Activated T-cell treated with anti-CD3 and anti-CD28 coated beads, Interleukin-2, amount 50 U/mL, for 72 hours (primary cell): ENCODE measurements around the gene PTPDC1. TPM values are rescaled to one million over a fixed set of nuclear protein-coding genes. Genes with fewer than 3 reads are reported as not detected.
A peak's percentile ranks its signal among the peaks of the same experiment; 100 is the strongest.

Source experiments
- ATAC-seq, 2 donors: fragments of 150-1000 bp; cut with Tn5 transposase; replicated peaks in 1 of 2; 2 replicates each; pipeline ENCODE4 v1.10.0; 2021; ENCODE audit warnings: moderate library complexity in 2 of 2, mild to moderate bottlenecking in 1 of 2
- DNase-seq, 2 donors: peaks; one replicate each; pipeline ENCODE4 v3.0.0; 2021 to 2022; ENCODE audit warnings: mixed read lengths in 1 of 2
- H3K27ac Mint-ChIP-seq: one replicate; pipeline ENCODE4 v1.8.0; 2022; ENCODE audit warnings: mild to moderate bottlenecking, moderate library complexity, mixed read lengths
- H3K27me3 Mint-ChIP-seq: one replicate; pipeline ENCODE4 v1.8.0; 2022; ENCODE audit warnings: low read depth, mixed read lengths
- H3K36me3 Mint-ChIP-seq, 2 donors: one replicate each; pipeline ENCODE4 v1.8.0; 2022; ENCODE audit warnings: mixed read lengths in 2 of 2, mild to moderate bottlenecking in 1 of 2; ENCODE audit not compliant: insufficient read depth in 2 of 2
- H3K4me1 Mint-ChIP-seq: one replicate; pipeline ENCODE4 v1.8.0; 2022; ENCODE audit warnings: low read depth, mixed read lengths
- H3K4me3 Mint-ChIP-seq, 2 donors: one replicate each; pipeline ENCODE4 v1.8.0; 2022; ENCODE audit warnings: mild to moderate bottlenecking in 2 of 2, mixed read lengths in 2 of 2, moderate library complexity in 2 of 2
- H3K9me3 Mint-ChIP-seq, 2 donors: one replicate each; pipeline ENCODE4 v1.8.0; 2022; ENCODE audit warnings: mixed read lengths in 2 of 2
- total RNA-seq, 2 donors: library from RNA; stranded (reverse); gene quantifications; one replicate each; pipeline ENCODE4 v1.2.3, GENCODE V29; 2022

The PTPDC1 gene
- total RNA-seq, 2 donors from 2014 or later: 9.2 to 10.0 TPM

DNA sequence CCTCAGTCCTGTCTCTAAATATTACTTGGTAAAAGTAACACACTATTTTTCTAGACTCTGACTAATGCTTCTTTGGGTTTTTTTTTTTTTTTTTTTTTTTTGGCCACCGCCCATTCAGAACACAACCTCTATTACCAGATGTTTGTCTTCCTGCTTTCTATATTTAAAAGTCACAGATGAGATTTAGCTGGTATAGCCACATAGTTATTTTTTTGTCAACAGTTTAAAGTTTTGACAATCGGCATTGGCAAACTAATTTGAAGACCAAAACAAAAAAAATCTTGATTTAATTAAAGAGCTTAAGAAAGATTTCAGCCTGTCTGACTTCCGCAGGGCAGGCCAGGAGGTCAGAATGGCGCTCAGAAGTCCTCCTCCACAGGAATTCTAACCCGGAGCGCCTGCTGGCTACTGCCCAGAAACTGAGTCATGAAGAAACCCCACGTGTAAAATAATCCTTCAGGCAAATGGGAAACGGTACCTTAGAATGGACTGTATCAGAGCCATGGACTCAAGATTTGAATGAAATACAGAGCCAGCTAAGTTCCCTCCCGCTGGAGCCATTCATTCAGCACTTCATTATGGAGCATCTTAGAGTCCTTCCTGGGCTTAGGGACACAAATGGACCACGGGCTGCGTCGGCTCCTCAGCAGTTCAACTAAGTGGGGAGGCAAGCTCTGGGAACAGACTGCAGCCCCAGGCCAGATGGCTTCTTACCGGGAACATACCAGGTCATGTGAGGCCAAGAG, 55.6 kb downstream of the PTPDC1 start:
- Mint-ChIP-seq H3K27me3 (no peaks in the 10 kb centered on the region), H3K4me1 (no peaks in the 10 kb centered on the region), H3K4me3 (no peak overlapping the region), H3K36me3 (no peaks in the 10 kb centered on the region), H3K9me3 (no peaks in the 10 kb centered on the region), H3K27ac (no peak overlapping the region)
- DNase-seq (no peak), ATAC-seq (no peak)

DNA sequence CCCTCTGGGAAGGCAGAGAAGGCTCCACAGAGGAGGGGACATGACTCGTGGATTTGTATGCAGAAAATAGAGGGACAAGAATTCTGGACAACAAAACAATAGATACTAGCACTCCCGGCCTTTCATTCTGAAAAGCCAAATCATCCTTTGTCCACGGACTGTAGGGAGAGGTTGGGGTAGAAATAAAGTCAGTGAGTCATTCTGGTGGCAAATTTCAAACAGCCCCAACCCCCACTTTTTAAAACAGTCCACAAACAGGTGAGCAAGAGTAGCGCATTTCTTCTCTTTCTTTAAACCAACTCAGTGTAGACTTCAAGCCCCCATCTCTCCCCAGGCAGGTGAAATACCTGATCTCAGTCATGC, 56.1 kb downstream of the PTPDC1 start:
- no peaks in the 10 kb centered on the region for H3K27me3 Mint-ChIP-seq
- ATAC-seq (no peak), DNase-seq (no peak)
- no peak overlapping the region for H3K27ac Mint-ChIP-seq
- H3K4me3 Mint-ChIP-seq: no peak overlapping the region
- H3K4me1 Mint-ChIP-seq: no peaks in the 10 kb centered on the region
- no peaks in the 10 kb centered on the region for H3K36me3 Mint-ChIP-seq
- H3K9me3 Mint-ChIP-seq: no peaks in the 10 kb centered on the region

DNA sequence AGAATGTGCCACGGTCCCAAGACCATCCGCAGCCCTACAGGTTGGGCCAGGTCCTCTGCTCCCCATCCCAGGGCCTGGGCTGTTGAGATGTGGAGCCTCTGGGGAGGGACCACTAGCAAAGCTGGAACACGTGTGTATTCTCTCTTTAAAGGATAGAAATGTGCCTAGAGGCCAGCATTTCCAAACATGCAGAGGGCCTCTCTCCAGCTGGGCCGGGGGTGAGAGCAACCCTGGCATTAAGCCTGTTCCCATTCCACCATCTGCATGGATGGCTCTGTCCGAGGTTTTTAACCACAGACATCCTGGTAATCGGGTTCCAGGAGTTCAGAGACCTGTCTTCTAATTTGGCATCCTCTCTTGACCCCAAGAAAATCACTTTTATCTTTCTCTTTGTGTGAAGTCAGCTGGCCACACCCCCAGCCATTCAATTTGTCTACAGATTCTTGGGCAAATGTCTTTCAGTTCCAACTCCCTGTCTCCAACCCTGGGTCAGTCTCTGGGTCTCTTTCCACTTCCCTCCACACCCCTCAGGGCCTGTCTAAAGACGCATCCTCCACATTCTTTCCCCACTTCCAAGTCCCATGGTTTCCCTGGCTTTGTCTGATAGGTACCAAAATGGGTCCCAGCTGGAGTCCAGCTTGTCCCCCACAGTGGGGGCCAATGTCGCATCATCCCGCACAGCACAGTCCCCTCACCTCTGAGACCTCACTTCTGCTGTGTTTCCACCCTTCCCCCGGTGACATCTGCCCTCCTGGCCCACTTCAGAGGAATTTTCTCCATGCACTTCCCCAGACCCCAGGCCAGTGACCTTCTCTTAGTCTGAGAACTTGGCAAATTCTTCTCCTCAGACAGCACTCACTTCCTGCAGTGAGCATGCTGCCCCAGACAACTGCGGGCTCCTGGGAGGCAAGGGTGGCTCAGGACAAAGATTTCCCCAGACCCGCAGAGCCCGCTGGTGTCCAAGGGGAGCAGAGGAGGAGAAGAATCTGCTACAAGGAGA, 56.8 kb downstream of the PTPDC1 start:
- no peak overlapping the region for H3K27ac Mint-ChIP-seq

DNA sequence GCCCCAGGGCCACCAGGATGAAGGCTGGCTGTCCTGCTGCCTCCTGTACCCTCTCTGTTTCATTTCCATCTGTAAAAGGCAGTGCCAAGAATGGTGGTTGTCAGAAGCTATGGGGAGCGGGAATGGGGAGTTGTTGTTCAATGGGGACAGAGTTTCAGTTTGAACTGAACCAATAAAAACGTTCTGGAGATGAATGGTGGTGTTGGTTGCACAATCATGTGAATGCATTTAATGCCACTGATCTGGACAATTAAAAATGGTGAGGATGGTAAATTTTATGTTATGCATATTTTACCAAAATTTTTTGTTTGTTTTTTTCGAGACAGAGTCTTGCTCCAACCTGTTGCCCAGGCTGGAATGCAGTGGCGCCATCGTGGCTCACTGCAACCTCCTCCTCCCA, 58.1 kb downstream of the PTPDC1 start:
- ATAC-seq: no peak
- Mint-ChIP-seq H3K27me3 (no peaks in the 10 kb centered on the region), H3K4me3 (no peak overlapping the region), H3K27ac (no peak overlapping the region), H3K9me3 (no peaks in the 10 kb centered on the region), H3K36me3 (no peaks in the 10 kb centered on the region), H3K4me1 (no peaks in the 10 kb centered on the region)
- no peak for DNase-seq

More for the DNA sequence above, 56.8 kb downstream of the PTPDC1 start:
- DNase-seq (no peak), ATAC-seq (no peak)
- no peak overlapping the region for H3K4me3 Mint-ChIP-seq
- no peaks in the 10 kb centered on the region for H3K36me3 Mint-ChIP-seq
- H3K4me1 Mint-ChIP-seq: no peaks in the 10 kb centered on the region
- no peaks in the 10 kb centered on the region for H3K27me3 Mint-ChIP-seq
- no peaks in the 10 kb centered on the region for H3K9me3 Mint-ChIP-seq

DNA sequence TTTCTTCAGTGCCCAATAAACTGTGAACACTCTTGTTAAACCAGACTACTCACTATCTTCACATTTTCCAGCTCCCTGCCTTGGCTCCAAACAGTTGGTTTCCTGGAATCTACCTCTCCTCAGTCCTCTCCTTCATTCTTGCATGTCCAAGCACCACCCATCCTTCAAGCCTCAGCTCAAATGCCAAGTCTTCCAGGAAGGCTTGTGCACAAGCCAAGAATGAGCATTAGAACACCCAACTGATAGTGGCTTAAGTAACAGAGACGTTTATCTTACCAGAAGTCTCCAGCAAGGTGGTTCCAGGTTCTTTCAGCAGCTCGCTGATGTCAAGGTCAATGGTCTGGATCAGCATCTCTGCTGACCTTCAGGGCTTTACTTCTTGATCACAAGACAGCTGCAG, 60.1 kb downstream of the PTPDC1 start:
- Mint-ChIP-seq H3K4me1 (no peaks in the 10 kb centered on the region), H3K27ac (no peak overlapping the region), H3K9me3 (no peaks in the 10 kb centered on the region), H3K4me3 (no peak overlapping the region), H3K27me3 (no peaks in the 10 kb centered on the region), H3K36me3 (no peaks in the 10 kb centered on the region)
- ATAC-seq (no peak), DNase-seq (no peak)

DNA sequence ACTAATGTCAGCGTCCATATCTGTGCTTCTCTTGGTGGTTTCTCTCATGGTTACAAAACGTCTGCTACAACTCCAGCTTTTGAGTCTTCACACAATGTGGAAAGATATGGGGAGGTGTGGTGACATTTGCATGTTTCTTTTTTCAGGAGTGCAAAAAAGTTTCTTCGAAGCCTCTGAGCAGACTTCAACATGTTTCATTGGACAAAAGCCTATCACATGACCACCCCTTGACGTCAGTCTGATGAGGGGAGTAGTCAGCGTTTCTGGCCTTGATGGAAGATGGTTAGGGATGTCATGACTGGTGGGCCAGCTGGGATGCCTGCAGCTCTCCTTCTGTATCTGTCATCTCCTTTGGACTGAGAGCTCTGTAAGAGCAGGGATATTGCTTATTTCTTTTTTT, 61.4 kb downstream of the PTPDC1 start:
- ATAC-seq (no peak), DNase-seq (no peak)
- H3K9me3 Mint-ChIP-seq: no peaks in the 10 kb centered on the region
- no peak overlapping the region for H3K27ac Mint-ChIP-seq
- H3K36me3 Mint-ChIP-seq: no peaks in the 10 kb centered on the region
- H3K4me3 Mint-ChIP-seq: no peak overlapping the region
- no peaks in the 10 kb centered on the region for H3K27me3 Mint-ChIP-seq
- H3K4me1 Mint-ChIP-seq: no peaks in the 10 kb centered on the region

DNA sequence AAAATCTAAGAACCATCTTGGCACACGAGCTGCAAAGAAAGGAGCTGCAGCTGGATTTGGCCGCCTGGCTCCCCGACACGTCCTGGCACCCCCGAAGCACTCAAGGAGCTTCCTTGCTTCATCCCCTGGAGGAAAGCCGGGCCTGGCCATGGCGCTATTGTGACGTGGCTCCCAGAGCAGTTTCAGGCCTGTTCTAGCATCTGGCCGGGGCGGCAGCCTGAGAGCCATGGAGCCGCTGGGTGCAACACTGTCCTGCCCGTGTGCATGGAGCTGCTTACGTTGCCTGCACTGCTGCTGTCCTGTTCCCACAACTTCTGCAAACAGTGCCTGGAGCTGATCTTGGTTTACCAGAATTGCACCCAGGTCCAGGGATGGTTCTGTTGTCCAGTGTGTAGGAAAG, 63.5 kb downstream of the PTPDC1 start:
- no peak overlapping the region for H3K27ac Mint-ChIP-seq
- no peaks in the 10 kb centered on the region for H3K4me1 Mint-ChIP-seq
- no peaks in the 10 kb centered on the region for H3K9me3 Mint-ChIP-seq
- ATAC-seq (no peak), DNase-seq (no peak)
- no peak overlapping the region for H3K4me3 Mint-ChIP-seq
- H3K27me3 Mint-ChIP-seq: no peaks in the 10 kb centered on the region
- no peaks in the 10 kb centered on the region for H3K36me3 Mint-ChIP-seq

DNA sequence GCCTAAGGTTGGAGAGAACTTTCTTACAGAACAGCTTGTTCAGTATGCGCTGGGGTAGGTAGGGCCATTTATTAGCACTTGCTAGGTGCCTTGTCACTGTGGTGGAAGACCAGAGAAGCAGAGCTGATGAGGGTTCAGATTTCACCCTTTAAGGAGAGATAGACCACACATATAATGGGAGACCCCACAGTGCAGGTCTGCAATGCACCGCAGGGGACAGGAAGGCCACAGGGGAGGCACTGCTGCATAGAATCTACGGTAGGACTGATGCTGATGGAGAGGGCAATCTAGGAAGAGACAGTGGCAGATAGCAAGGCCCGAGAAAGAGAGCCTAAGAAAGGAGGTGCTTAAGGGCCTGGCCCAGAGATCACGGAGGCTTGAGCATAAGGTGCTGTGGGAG, 64.2 kb downstream of the PTPDC1 start:
- no peak for DNase-seq
- Mint-ChIP-seq H3K4me1 (peaks cover 2% of the 10 kb centered on the region), H3K27me3 (no peaks in the 10 kb centered on the region), H3K4me3 (no peak overlapping the region), H3K27ac (no peak overlapping the region), H3K9me3 (no peaks in the 10 kb centered on the region), H3K36me3 (no peaks in the 10 kb centered on the region)
- ATAC-seq: no peak

DNA sequence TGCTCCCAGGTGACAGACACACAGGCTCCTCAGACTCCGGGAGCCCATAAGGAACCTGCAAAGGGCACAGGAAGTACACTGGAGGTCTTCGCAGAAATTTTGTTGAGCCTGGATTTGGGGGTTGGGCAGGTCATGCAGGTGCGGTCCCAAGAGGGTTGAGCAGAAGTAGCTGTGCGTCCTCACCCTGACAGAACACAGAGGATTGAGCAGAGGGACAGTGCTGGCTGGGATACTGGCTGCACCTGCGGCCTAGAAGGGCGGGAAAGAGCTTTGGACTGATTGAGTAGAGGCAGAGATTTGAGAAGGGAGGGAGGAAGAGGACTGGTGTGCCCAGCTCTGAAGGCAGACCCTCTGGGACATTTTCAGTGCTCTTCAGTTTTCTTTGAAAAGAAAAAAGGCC, 65.4 kb downstream of the PTPDC1 start:
- peaks cover 15% of the 10 kb centered on the region for H3K4me1 Mint-ChIP-seq
- no peak for ATAC-seq
- peaks cover 0 to 4% of the 10 kb centered on the region in 2 donors for H3K36me3 Mint-ChIP-seq
- H3K4me3 Mint-ChIP-seq: no peak overlapping the region
- DNase-seq: no peak
- no peaks in the 10 kb centered on the region for H3K27me3 Mint-ChIP-seq
- H3K27ac Mint-ChIP-seq: no peak overlapping the region
- peaks cover 0 to 5% of the 10 kb centered on the region in 2 donors for H3K9me3 Mint-ChIP-seq

DNA sequence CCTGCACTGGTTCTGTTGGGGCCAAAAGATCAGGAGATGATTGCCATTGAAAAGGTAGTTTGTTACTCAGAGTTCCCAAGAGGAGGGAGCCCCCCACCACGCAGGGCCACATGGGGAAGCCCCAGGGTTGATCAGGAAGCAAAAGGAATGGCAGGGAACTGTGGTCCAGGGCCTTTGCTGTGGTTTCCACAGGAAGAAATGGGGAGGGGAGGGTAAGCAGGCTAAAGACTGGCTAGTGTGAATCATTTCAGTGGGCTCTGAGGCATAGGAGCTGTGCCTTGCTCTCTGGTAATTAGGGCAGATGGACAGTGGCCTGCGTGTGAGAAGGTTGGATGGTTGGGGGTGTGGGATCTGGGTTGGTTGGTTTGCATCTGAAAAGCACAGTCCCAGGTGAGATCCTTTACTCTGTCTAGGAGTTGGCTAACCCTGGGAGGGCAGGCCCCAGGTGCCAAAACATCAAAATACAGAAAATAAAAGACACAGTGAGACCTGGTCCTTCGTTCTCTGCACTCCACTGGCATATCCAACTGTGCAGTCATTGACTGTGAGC, 66.1 kb downstream of the PTPDC1 start:
- H3K36me3 Mint-ChIP-seq: peaks cover 0 to 4% of the 10 kb centered on the region in 2 donors
- no peaks in the 10 kb centered on the region for H3K27me3 Mint-ChIP-seq

DNA sequence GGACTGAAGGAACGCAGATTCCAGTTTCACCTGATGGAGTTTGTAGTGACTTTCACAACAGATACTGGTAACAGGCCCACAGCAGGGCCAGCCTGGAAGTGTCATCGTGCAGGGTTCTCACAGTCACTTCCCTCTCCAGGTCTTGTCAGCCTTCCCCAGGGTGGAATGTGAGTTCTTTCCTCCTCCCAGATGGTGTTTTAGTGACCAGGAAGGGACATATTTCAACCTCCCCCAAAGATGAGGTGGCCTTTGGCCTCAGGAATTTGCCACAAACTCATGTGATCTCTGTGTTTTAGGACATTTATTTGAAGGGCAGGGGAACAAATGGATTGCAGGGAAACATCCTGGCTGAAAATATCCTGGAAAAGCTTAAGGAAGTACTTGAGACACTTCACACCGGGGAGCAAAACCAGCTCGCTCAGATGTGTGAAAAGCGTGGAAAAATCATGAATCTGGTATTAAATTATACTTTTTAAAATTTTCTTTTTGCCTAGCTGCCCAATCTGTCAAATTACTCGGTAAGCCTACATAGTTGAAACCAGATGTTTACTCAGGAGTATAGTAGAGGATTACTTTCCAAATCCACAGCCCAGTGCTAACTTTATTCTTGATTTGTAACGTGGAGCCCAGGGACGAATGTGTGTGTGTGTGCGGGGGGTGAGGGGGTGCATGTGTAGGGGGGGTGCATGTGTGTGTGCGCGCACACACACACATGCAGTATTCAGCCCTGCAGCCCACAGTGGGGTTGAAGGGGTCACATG, 66.8 kb downstream of the PTPDC1 start:
- H3K9me3 Mint-ChIP-seq: peaks cover 0 to 6% of the 10 kb centered on the region in 2 donors
- H3K4me1 Mint-ChIP-seq: peaks cover 15% of the 10 kb centered on the region
- ATAC-seq (no peak), DNase-seq (no peak)
- H3K4me3 Mint-ChIP-seq: no peak overlapping the region
- peaks cover 0 to 4% of the 10 kb centered on the region in 2 donors for H3K36me3 Mint-ChIP-seq
- no peak overlapping the region for H3K27ac Mint-ChIP-seq
- no peaks in the 10 kb centered on the region for H3K27me3 Mint-ChIP-seq

More for the DNA sequence above, 66.1 kb downstream of the PTPDC1 start:
- peaks cover 15% of the 10 kb centered on the region for H3K4me1 Mint-ChIP-seq
- peaks cover 0 to 6% of the 10 kb centered on the region in 2 donors for H3K9me3 Mint-ChIP-seq
- DNase-seq: no peak
- ATAC-seq: no peak
- H3K4me3 Mint-ChIP-seq: no peak overlapping the region
- H3K27ac Mint-ChIP-seq: no peak overlapping the region

DNA sequence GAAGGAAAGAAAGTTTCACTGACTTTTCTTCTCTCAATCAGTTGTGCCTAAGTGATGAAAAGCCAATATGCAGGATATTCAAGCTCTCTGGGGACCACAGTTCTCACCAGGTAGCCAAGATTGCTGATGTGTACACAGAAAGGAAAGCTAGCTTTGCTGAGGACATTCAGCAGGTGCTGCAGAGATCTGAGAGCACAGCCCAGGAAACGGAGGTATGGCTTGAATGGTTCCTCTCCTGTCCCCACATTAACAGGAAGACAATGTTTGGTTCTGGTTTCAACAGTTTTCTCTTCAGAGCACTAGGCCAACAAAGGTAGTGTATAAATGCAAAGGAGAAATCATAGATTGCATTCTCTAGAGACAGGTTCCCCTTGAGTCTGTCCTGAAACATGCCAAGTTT, 69.6 kb downstream of the PTPDC1 start:
- ATAC-seq (no peak), DNase-seq (no peak)
- Mint-ChIP-seq H3K4me3 (no peak overlapping the region), H3K36me3 (peaks cover 0 to 4% of the 10 kb centered on the region in 2 donors), H3K27me3 (no peaks in the 10 kb centered on the region), H3K27ac (peak overlapping the region; percentile 9), H3K9me3 (peaks cover 0 to 6% of the 10 kb centered on the region in 2 donors), H3K4me1 (peaks cover 20% of the 10 kb centered on the region)
